ENCODE measurements around the gene ANKRD44. TPM values are rescaled to one million over a fixed set of nuclear protein-coding genes. Genes with fewer than 3 reads are reported as not detected.

Gene ANKRD44
- total RNA-seq, 1 donor from 2014 or later = 3.4 TPM

- Histone ChIP-seq H3F3A (ENCODE audit: low read depth) (no peaks in the 10 kb centered on the region), H4K20me1 (ENCODE audit: low read depth) (no peaks in the 10 kb centered on the region), H3K9me3 (ENCODE audit: low read depth) (no peaks in the 10 kb centered on the region), H3K79me2 (ENCODE audit: low read depth) (no peaks in the 10 kb centered on the region), H3K27ac (no peak overlapping the region), H3K36me3 (no peaks in the 10 kb centered on the region), H3K4me3 (no peak overlapping the region), H3K9ac (no peak overlapping the region), H3K4me1 (no peaks in the 10 kb centered on the region), H2AFZ (replicated peaks) (no peak overlapping the region), H3K4me2 (no peak overlapping the region), H3K27me3 (no peaks in the 10 kb centered on the region)
- Mint-ChIP-seq H3K27ac (peak overlapping the region; percentile 12), H3K27me3 (ENCODE audit: insufficient read depth, low read depth) (no peaks in the 10 kb centered on the region), H3K4me1 (no peaks in the 10 kb centered on the region), H3K9me3 (peaks cover 5% of the 10 kb centered on the region), H3K4me3 (no peak overlapping the region), H3K36me3 (no peaks in the 10 kb centered on the region)
- no peak for TF ChIP-seq CTCF (IDR thresholded peaks at IDR 0.05)
- no peak for TF ChIP-seq EZH2 (IDR thresholded peaks at IDR 0.05)
- TF ChIP-seq EZH2phosphoT487 (IDR thresholded peaks at IDR 0.05) = no peak
- DNase-seq (ENCODE audit: low spot score) = no peak
Observed at GRCh38 chr2:197152451-197153228, 157.9 kb downstream of the ANKRD44 start.

GRCh38 chr2:197149546-197149945 lies 161.0 kb downstream of the ANKRD44 start:
- Histone ChIP-seq H3K4me2 (no peak overlapping the region), H3K4me1 (peaks cover 8% of the 10 kb centered on the region), H3K27ac (no peak overlapping the region), H2AFZ (replicated peaks) (no peak overlapping the region), H3K27me3 (no peaks in the 10 kb centered on the region), H4K20me1 (ENCODE audit: low read depth) (no peaks in the 10 kb centered on the region), H3K9me3 (ENCODE audit: low read depth) (no peaks in the 10 kb centered on the region), H3K79me2 (ENCODE audit: low read depth) (no peaks in the 10 kb centered on the region), H3K36me3 (no peaks in the 10 kb centered on the region), H3F3A (ENCODE audit: low read depth) (no peaks in the 10 kb centered on the region), H3K9ac (no peak overlapping the region), H3K4me3 (no peak overlapping the region)
- Mint-ChIP-seq H3K27ac (no peak overlapping the region), H3K4me3 (no peak overlapping the region), H3K27me3 (ENCODE audit: insufficient read depth, low read depth) (no peaks in the 10 kb centered on the region), H3K4me1 (peaks cover 7% of the 10 kb centered on the region), H3K9me3 (no peaks in the 10 kb centered on the region), H3K36me3 (no peaks in the 10 kb centered on the region)
- DNase-seq (ENCODE audit: low spot score) = no peak
- TF ChIP-seq EZH2 (IDR thresholded peaks at IDR 0.05) = no peak
- no peak for TF ChIP-seq CTCF (IDR thresholded peaks at IDR 0.05)
- no peak for TF ChIP-seq EZH2phosphoT487 (IDR thresholded peaks at IDR 0.05)

DNA sequence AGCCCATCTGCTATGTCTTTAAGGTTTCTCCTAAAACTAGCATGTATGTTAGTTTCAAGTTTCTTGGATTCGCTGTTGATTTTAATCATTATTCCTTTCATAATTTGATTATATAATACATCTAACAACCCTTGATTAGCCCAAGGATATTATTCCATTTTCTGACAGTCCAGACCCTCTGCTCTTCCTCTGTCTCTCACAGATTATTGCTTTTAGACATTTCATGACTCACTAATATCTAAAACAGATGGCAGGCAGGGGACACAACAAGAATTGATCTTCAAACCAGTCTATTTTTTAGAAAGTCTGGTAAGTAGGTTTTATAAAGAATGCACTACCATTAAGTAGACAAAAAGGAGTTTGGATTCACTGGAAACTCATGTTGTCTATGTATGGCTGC lies 162.2 kb downstream of the ANKRD44 start:
- DNase-seq (ENCODE audit: low spot score) = no peak
- Mint-ChIP-seq H3K4me3 (no peak overlapping the region), H3K27ac (no peak overlapping the region), H3K27me3 (ENCODE audit: insufficient read depth, low read depth) (no peaks in the 10 kb centered on the region), H3K36me3 (no peaks in the 10 kb centered on the region), H3K9me3 (no peaks in the 10 kb centered on the region), H3K4me1 (peaks cover 7% of the 10 kb centered on the region)
- Histone ChIP-seq H3K27ac (no peak overlapping the region), H4K20me1 (ENCODE audit: low read depth) (no peaks in the 10 kb centered on the region), H3K9me3 (ENCODE audit: low read depth) (no peaks in the 10 kb centered on the region), H3K4me2 (no peak overlapping the region), H3F3A (ENCODE audit: low read depth) (no peaks in the 10 kb centered on the region), H3K4me3 (no peak overlapping the region), H3K79me2 (ENCODE audit: low read depth) (no peaks in the 10 kb centered on the region), H2AFZ (replicated peaks) (no peak overlapping the region), H3K36me3 (no peaks in the 10 kb centered on the region), H3K27me3 (no peaks in the 10 kb centered on the region), H3K4me1 (peaks cover 13% of the 10 kb centered on the region), H3K9ac (no peak overlapping the region)
- no peak for TF ChIP-seq EZH2phosphoT487 (IDR thresholded peaks at IDR 0.05)
- TF ChIP-seq CTCF (IDR thresholded peaks at IDR 0.05) = no peak
- TF ChIP-seq EZH2 (IDR thresholded peaks at IDR 0.05) = no peak
